GM06990 (cell line): ENCODE data around the gene EVA1C.

Experiments used
- DNase-seq: peaks from one replicate; pipeline ENCODE4 v3.0.0-alpha.2; 2011; ENCODE audit not compliant: insufficient read length; ENCODE audit errors: extremely low read depth
- H3K27me3 ChIP-seq: replicated peaks from 2 replicates; pipeline ENCODE4 v1.6.0; 2011; ENCODE audit warnings: low read length; ENCODE audit not compliant: control insufficient read depth, insufficient read depth
- H3K36me3 ChIP-seq: 2 replicates; pipeline ENCODE4 v1.5.1; 2011; ENCODE audit warnings: low read length; ENCODE audit not compliant: control insufficient read depth, insufficient read depth
- H3K4me3 ChIP-seq: replicated peaks from 2 replicates; pipeline ENCODE4 v1.5.1; 2011; ENCODE audit warnings: low read depth, mild to moderate bottlenecking, control low read depth, low read length
- TF ChIP-seq, protein P1 (sequence below): IDR thresholded peaks from 2 replicates; pipeline ENCODE4 v1.5.1; 2011; ENCODE audit warnings: low read length, control low read depth, mild to moderate bottlenecking, inconsistent platforms; ENCODE audit not compliant: insufficient read depth, poor library complexity, severe bottlenecking

EVA1C gene

GRCh38 chr21:32519945-32520874 is 107.7 kb downstream of the EVA1C start:
- no peak for DNase-seq
- no peak overlapping the region for H3K4me3 ChIP-seq
- H3K27me3 ChIP-seq = peaks cover 4% of the 10 kb centered on the region; the same call in 1 of the 2 replicates
- no peaks in the 10 kb centered on the region for H3K36me3 ChIP-seq
- TF ChIP-seq, protein P1, sequence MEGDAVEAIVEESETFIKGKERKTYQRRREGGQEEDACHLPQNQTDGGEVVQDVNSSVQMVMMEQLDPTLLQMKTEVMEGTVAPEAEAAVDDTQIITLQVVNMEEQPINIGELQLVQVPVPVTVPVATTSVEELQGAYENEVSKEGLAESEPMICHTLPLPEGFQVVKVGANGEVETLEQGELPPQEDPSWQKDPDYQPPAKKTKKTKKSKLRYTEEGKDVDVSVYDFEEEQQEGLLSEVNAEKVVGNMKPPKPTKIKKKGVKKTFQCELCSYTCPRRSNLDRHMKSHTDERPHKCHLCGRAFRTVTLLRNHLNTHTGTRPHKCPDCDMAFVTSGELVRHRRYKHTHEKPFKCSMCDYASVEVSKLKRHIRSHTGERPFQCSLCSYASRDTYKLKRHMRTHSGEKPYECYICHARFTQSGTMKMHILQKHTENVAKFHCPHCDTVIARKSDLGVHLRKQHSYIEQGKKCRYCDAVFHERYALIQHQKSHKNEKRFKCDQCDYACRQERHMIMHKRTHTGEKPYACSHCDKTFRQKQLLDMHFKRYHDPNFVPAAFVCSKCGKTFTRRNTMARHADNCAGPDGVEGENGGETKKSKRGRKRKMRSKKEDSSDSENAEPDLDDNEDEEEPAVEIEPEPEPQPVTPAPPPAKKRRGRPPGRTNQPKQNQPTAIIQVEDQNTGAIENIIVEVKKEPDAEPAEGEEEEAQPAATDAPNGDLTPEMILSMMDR = no peak

DNA sequence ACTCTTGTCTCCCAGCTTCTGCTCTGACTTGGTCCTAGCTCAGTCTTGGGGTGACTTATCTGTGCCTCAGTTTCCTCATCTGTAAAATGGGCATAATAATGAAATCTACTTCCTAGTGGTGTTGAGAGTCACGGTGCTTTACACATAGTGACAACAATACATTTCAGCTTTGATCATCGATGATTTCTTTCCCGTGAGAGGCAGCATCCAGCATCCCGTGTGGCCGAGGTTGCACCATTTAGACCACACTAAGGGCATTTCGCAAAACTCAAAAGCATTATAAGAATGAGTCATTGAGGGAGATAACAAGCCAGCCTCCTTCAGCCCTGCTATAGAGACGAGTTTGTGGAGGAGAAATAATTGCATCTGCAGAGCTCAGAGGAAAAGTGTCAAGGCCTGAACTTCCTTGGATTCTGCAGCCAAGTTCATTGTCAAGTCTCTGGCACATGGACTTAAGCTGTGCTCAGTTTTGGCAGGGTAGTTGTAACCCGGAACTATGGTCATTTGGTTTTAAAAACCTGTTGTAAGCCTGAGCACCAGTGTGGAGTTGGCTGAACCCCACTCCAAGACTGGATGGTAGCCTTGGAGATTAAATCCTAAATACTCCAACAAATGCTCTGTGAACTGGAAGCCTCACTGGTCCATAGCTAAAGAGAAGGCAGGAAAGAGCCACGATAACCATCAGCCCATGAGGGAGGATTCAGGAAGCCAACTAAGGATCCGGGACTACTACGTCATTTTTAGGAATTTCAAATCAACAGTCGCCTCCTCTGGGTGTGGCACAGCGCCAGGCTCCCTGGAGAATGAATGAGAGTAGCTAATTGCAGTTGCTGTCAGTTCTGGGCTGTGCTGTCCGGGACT is 108.6 kb downstream of the EVA1C start:
- TF ChIP-seq, protein P1 = no peak
- H3K4me3 ChIP-seq = no peak overlapping the region

GRCh38 chr21:32521736-32522355 is 109.3 kb downstream of the EVA1C start:
- no peak overlapping the region for H3K4me3 ChIP-seq
- no peak for DNase-seq
- TF ChIP-seq, protein P1 = no peak
- H3K36me3 ChIP-seq = no peaks in the 10 kb centered on the region
- peaks cover 4% of the 10 kb centered on the region; the same call in 1 of the 2 replicates for H3K27me3 ChIP-seq

More for the DNA sequence above, 108.6 kb downstream of the EVA1C start:
- Histone ChIP-seq H3K27me3 (peaks cover 4% of the 10 kb centered on the region; the same call in 1 of the 2 replicates), H3K36me3 (no peaks in the 10 kb centered on the region)
- DNase-seq = no peak

- H3K4me3 ChIP-seq = no peak overlapping the region
These were observed 111.0 kb downstream of the EVA1C start for GRCh38 chr21:32523463-32523862.

More at GRCh38 chr21:32523463-32523862, 111.0 kb downstream of the EVA1C start:
- no peak for DNase-seq
- TF ChIP-seq, protein P1 = no peak
- Histone ChIP-seq H3K36me3 (no peaks in the 10 kb centered on the region), H3K27me3 (peaks cover 4% of the 10 kb centered on the region; the same call in 1 of the 2 replicates)
